AG09309 (cell line): Measurements from ENCODE around the gene RRP9.
A peak's percentile ranks its signal among the peaks of the same experiment; 100 is the strongest.

Experiments used
- DNase-seq: peaks from one replicate; pipeline ENCODE4 v3.0.0-alpha.2; 2010; ENCODE audit warnings: low read depth
- H3K4me3 ChIP-seq: 2 replicates; pipeline ENCODE4 v1.5.1; 2011; ENCODE audit warnings: mild to moderate bottlenecking, low read depth, low read length, moderate library complexity; ENCODE audit not compliant: control insufficient read depth
- CTCF ChIP-seq: IDR thresholded peaks from 2 replicates; pipeline ENCODE4 v1.5.1; 2011; ENCODE audit warnings: mild to moderate bottlenecking, low read depth, low read length, inconsistent platforms; ENCODE audit not compliant: insufficient read depth, control insufficient read depth; ENCODE audit errors: missing control alignments

Gene RRP9

GRCh38 chr3:51960386-51960785, 18.7 kb upstream of the RRP9 start:
- no peak overlapping the region for H3K4me3 ChIP-seq
- TF ChIP-seq CTCF, result no peak
- DNase-seq, result no peak

GRCh38 chr3:51959651-51960050, 17.9 kb upstream of the RRP9 start:
- no peak for DNase-seq
- TF ChIP-seq CTCF, result no peak

GRCh38 chr3:51958603-51959521, 17.2 kb upstream of the RRP9 start:
- no peak for DNase-seq
- H3K4me3 ChIP-seq, result no peak overlapping the region
- TF ChIP-seq CTCF, result no peak

More at GRCh38 chr3:51959651-51960050, 17.9 kb upstream of the RRP9 start:
- no peak overlapping the region for H3K4me3 ChIP-seq

GRCh38 chr3:51957520-51958205, 16.0 kb upstream of the RRP9 start:
- no peak for DNase-seq
- TF ChIP-seq CTCF, result no peak

GRCh38 chr3:51955893-51956770, 14.4 kb upstream of the RRP9 start:
- H3K4me3 ChIP-seq, result no peak overlapping the region
- peak; percentile 48 for TF ChIP-seq CTCF
- DNase-seq, result no peak

More at GRCh38 chr3:51957520-51958205, 16.0 kb upstream of the RRP9 start:
- H3K4me3 ChIP-seq, result no peak overlapping the region
